IPS DF 19.7 (cell line): Measurements from ENCODE around the gene MAP3K13.
"Not testable (repeated sequence)": the region's sequence is repeated elsewhere in the genome, so short reads cannot be mapped to it uniquely, and the experiment has no call there.

Experiments used
- DNase-seq: peaks from one replicate; pipeline ENCODE4 v3.0.0-alpha.2; 2013; ENCODE audit warnings: low read depth, low spot score

The MAP3K13 gene

DNA sequence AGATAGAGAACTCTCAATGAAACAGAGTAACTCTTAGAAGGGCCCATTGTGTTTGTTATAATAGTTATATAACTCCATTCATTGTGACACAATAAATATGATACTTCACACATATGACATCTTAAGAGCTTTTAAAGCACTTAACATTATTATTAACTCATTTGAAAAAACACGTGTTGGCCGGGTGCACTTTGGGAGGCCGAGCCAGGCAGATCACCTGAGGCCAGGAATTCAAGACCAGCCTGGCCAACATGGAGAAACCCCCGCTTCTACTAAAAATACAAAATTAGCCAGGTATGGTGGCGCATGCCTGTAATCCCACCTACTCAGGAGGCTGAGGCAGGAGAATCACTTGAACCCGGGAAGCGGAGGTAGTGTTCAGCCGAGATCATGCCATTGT, 88.5 kb downstream of the MAP3K13 start:
- not testable (repeated sequence) for DNase-seq

DNA sequence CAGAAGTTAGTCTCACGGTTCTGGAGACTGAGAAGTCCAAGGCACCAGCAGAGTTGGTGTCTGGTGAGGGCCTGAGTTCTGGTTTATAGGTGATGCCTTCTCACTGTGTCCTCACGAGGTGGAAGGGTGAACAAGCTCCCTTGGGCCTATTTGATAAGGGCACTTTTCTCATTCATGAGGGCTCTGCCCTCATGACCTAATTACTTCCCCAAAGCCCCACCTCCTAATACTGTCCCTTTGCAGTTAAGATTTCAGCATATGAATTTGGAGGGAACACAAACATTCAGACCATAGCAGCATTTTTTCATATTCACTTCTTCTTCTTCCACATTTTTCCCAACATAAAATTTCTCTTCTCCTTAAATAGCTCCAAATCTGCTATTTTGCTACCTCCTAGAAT, 94.4 kb downstream of the MAP3K13 start:
- no peak for DNase-seq

DNA sequence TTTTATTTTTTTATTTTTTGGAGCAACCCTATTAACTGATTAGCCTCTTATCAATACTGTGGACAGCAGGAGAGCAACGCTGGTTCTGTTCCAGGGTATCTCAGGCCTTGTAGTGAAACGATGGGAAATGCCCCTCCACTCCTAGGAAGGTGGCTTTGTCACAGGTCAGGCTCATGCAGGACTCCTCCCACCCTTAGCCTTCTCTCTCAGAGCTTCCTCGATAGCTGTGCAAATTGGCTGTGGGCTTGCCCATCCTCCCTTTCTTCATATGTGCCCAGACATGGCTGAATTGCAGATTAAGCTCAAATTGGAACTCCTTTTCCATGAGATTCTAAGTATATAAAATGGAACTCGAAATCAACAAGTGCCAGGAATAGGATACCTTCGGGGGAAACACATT, 97.4 kb downstream of the MAP3K13 start:
- DNase-seq: no peak

DNA sequence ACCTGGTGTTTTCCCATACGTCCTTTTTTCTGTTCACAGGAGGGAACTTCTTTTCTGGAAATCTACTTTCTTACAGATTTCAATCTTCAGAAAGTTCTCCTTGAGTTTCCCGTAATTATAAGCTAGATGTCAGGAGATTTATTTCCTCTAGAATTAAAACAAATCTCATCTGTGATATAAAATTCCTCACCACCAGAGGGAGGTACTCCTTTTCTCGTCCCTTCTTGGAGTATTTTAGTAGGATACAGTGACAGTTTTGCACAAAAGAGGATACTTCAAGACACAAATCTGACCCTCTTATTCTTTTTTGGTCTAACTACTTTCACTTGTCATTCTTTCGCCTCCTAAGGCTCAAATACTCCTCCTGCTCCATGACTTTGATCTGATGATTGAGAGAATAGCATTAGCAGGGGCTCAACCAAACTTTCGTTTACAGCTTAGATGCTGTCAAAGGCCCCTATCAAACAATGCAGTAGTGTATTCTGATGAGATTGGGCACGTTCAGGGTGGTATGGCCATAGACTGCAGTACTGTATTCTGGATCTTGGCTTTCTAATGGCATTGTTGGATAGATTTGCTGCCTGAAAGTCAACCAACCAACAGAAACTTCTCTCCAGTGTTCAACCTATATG, 97.9 kb downstream of the MAP3K13 start:
- DNase-seq: no peak

DNA sequence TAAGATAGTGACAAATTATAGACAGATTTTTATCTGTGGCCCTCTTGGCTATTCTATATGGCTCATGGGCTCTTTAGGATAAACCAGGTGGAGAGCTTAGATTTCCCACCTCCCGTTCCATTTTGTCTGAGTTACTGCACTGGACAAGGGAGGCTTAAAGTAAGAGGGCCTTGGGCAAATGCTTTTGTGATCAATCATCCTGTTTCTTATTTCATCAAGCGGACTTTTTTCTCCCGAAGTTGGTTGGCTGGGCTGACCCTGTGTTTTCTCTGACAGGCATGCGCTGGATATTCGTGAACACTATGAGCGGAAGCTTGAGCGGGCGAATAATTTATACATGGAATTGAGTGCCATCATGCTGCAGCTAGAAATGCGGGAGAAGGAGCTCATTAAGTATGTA, 102.5 kb downstream of the MAP3K13 start:
- no peak for DNase-seq

DNA sequence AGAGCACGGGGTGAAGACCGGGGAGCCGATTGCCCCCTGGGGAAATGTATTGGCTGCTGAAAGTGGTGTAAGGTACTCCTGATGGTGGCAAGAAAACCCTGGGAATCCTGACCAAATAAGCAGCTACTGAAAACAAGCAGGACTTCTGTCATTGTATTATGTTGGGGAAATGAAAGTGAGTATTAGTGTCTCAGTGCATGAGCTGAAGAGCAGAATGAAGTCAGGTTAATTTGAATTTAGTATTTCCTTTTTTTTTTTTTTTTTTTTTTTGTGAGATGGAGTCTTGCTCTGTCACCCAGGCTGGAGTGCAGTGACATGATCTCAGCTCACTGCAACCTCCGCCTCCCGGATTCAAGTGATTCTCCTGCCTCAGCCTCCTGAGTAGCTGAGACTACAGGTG, 103.2 kb downstream of the MAP3K13 start:
- DNase-seq: not testable (repeated sequence)

DNA sequence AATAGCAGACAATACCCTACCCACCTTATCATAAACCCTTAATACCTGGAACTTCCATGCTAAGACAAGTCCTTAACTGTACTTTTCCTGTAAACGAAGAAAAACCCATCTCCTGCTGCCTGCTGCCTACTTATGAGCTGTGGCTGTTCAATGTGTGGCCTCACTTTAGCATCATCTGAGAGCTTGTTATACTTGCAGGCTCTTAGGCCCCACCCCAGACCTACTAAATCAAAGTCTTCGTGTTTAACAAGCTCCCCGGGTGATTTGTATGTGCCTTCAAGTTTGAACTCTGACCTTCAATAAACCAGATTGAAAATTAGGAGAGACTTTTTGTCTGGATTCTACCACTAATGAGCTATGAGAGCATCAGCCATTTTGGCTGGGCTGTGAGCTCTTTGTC, 106.6 kb downstream of the MAP3K13 start:
- no peak for DNase-seq

DNA sequence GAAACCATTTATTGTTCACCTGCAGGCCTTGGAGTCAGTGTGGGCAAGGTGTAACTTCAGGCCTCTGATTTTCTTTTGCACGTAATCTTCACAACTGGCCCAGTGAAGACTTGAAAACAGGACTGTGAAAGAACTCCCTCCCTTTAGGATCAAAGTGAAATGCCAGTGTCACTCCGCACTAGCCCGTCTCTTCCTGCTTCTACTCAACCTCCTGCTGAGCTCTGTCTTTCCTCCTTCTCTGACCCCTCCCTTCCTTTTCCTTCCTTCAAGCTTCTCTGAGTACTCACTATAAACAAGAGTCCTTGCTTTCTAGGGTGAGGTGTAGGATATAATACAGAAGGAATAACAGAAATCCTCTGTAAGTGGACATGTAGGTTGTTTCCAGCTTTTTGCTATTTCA, 107.4 kb downstream of the MAP3K13 start:
- DNase-seq: peak; percentile 45

DNA sequence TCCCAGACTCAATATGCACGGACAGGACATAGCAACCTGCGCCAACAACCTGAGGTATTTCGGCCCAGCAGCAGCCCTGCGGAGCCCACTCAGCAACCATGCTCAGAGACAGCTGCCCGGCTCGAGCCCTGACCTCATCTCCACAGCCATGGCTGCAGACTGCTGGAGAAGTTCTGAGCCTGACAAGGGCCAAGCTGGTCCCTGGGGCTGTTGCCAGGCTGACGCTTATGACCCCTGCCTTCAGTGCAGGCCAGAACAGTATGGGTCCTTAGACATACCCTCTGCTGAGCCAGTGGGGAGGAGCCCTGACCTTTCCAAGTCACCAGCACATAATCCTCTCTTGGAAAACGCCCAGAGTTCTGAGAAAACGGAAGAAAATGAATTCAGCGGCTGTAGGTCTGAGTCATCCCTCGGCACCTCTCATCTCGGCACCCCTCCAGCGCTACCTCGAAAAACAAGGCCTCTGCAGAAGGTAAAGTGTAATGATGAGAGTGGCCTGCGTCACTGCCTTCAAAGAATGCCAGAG, 110.4 kb downstream of the MAP3K13 start:
- DNase-seq: no peak

DNA sequence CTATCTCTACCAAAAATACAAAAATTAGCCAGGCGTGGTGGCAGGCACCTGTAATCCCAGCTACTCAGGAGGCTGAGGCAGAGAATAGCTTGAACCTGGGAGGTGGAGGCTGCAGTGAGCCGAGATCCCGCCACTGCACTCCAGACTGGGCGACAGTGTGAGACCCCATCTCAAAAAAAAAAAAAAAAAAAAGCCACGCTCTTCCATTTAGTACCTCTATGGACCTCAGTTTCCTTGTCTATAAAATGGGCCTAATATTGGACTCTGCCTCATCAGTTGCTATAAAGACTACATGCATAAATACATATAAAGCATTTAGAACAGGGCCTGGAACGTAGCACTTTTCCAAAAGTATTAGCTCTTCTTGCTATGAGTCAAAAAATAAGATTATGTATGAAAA, 112.0 kb downstream of the MAP3K13 start:
- DNase-seq: not testable (repeated sequence)

DNA sequence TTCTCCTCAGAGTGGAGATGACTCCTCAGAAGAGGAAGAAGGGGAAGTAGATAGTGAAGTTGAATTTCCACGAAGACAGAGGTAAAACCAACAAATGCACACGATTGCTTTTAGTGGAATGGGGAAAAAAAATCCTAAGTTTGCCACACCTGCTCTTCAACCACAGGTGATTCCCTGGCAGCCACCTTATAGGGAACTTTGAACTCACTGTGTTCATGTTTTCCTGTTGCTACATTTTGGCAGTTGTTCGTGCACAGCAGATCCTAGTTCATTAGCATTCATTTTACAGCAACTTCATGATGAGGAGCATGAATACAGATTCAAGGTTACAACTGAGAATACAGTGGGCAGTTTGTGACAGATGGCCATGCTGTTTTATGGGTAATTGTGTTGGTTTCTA, 114.4 kb downstream of the MAP3K13 start:
- no peak for DNase-seq

DNA sequence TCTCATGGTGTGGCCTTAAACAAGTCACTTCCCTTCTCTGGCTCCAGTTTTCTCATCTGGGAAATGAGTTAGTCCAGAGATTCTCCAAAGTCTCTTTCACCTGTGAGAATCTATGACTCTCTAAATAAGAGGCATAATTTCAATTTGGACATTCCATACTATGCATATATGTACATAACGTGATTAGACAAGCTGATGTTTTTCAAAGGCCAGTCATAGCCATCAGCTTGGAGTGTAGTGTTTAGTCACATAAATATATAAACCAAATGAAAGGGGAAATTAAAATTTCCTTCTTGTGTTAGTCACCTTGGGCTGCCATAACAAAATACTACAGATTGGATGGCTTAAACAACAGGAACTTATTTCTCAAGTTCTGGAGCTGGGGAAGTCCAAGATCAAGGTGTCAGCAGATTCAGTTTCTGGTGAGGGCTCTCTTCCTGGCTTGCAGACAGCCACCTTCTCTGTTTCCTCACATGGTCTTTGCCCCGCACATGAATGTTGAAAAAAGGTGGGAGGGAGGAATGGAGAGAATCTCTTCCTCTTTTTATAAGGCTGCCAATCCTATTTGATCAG, 116.5 kb downstream of the MAP3K13 start:
- DNase-seq: no peak

DNA sequence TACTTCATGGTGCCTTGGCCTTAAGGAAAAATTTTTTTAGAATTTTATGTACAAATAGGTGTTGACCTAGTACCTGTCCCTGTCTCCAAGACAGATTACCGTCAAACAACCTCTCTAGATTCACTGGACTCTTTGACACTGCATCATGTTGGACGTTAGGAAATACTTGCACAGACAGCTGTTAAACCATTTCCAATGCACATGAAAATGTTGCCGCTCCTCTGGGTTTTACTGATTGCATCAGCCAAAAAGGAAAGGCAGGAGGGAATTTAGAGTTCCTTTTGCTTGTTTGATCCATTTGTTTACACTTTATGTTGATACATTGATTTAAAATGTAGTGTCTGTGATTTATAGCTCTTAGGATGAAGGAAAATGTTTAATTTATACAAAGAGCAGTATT, 121.4 kb downstream of the MAP3K13 start:
- no peak for DNase-seq

DNA sequence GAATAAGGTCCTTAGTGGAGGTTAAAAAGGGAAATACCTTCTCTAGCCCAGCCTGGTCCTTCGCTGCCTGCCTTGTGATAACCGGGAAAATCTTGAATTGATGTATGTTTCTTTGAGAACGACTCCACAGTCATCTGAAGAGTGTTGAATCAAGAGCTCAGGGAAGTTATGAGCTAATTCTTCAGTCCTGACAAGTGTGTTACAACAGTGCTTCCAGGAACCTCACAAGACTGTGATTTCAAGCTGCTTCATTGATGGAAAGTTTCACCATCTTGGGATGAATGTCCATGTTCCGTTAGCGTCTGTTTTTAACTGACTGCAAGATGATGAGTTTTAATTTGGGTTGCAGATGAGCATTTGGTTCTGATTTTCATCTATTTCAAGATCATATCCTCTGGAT, 123.5 kb downstream of the MAP3K13 start:
- DNase-seq: no peak

DNA sequence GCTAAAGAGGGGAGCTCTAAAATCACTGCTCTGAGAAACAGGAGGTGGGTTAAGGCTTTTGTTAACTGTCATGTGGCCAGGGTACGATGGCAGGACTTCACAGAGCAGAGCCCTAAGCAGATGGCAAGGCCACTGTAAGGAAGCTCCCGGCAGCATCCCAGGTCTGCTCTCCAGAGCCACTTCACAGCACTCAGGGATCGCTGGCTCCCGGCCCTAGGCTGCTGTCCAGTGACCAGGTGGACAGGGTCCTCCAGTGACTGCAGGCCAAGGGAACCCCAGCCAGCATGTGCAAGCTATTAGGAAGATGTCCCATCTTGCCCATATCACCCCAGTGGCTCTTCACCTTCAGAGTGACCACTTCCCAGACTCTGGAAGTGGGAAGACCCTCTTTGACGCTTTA, 125.5 kb downstream of the MAP3K13 start:
- no peak for DNase-seq

DNA sequence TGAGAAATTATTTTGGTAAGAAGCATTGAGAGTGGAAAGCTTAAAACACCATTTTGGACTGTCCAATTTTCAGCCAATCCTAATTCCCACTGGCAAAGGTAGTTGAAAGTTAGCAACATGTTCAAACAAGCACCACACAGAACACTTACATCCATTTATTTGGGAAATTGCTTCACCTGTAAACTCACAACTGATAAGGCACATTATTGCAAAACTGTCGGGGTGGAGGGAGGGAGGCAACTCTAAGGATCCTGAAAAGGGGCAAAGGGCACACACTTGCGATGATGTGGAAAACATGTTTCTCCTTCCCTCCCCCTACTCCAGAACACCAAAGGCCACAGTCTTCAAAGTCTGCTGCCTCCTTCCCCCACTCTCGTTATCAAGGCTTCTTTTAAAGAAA, 126.5 kb downstream of the MAP3K13 start:
- no peak for DNase-seq

DNA sequence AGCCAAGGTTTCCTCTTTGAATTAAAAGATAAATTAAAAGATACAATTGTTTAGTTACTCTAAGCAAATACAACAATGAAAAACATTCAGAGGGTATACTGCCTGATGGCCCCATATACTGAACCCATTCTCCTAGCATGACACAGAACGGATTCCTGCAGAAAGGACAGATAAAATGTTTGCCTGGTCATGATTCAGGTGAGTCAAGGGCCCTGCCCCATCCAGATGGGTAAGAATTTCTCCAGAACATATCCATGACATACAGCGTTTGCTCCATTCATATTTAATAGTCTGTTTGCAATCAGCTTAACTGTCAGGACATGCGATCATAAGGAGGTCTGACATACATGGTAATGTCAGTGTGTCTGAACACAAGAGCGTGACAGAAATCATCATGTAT, 127.3 kb downstream of the MAP3K13 start:
- DNase-seq: no peak

DNA sequence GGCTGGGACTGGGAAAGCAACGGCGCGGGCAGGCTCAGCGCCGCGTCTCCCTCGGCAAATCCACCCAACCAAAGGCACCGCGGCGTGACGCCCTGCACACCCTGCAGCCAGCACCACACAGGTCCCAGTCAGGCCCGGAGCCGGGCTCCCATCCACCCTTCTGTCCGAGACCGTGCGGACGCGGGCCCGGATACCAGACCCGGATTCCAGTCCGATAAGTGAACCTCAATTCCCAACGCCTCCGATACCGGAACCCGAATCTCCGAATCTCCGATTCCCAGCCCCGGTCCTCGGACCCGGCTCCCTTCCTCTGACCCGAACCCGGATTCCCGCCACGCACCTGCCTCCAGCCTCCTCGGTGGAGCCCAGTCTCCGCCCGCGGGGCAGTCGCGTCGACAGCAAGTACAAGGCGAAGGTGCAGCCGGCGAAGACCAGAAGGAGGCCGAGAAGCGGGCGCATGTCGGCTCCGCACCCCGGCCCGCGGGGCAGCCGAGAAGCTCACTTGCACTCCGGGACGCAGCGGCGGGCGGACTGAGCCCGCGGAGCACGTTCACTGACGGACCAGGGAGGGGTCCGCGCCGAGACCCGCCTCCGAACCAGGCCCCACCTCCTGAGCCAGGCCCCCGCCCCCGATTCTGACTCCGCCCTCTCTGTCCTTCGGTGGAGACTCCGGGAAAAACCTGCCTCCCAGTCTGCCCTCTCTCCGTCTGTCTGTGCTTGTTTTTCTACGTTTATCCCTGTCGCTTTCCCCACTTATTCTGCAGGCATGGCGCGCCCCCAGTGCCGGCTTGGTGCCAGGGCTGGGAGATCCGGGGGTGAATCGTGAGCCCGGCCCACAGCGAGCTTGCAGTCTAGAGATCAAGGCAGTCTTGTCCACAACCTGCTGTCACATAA, 135.8 kb downstream of the MAP3K13 start, which contains the start of gene TMEM41A:
TMEM41A (minus strand) TSS at position 533 of the 894 bp plus-strand sequence; CDS start at position 459, 74 bp downstream.
- peak; percentile 65 for DNase-seq

DNA sequence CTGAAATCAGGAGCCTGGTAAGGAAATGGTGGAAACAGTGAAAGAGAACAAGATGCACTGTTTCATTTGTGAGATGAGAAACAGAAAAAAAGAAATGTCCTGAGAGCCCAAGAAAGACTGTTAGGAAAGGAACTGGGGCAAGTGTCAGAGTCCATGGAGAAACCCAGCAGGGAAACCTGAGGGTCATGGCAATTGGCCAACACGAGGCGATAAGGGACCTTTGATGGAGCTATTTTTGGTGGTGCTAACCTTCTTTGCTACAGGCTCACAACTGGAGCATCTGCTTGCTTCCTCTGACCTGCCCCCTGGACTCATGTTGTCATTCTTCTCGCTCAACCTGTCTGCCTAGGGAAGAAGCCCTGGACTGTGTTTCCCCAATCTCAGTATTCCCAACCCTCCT, 140.1 kb downstream of the MAP3K13 start:
- DNase-seq: no peak

DNA sequence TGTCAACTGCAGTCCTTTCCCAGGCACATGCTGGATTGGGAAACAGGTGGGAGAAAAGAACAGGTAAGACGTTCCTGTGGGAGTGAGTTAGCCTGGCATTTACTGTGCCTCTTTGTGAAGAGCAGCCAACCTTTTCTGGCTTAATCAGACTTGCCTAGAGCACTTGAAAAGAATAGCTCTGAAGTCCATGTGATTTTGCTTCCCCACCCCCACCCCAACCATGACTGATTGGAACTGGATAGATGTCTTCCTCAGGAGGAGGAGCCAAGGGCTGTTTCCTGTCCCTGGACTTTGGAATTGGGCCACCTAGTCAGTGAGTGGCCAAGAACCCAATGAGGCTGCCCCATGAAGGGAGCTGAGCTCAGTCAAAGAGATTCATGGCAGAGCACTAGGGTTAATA, 140.6 kb downstream of the MAP3K13 start:
- DNase-seq: no peak

DNA sequence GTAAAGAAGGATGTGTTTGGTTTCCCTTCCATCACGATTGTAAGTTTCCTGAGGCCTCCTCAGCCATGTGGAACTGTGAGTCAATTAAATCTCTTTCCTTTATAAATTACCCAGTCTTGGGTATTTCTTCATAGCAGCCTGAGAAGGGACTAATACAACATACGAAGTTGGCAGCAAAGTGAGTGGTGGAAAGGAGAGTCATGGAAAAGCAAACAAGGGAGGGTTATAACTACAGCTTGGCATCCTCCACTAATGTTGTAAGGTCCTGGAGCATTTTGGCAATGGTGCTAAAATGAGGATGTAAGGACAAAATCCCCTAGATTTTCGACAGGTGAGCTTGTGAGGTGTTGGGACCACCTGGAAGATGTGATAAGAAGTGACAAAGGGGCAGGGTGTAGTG, 141.7 kb downstream of the MAP3K13 start:
- no peak for DNase-seq

DNA sequence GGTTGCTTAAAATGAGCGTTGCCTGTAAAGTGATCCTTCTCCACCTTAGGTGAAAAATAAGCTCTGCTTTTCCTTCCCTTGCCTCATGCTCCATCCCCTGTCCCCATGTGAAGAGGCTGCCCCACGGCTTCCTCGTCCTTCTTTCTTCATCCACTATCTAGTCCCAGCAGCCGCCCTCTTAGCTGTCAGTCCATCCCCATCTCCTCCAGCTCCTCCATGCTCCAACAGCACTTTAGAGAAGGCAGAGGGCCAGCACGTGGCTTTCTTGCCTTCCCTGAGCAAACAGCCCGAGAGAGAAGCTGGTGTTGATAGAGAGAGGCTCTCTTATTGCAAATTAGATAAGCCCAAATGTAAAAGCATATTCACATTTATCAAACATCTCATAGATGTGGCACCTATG, 144.9 kb downstream of the MAP3K13 start:
- DNase-seq: no peak
